Right lobe of liver (tissue), 6 donors: ENCODE measurements around the gene RPTOR. TPM values are rescaled to one million over a fixed set of nuclear protein-coding genes. Genes with fewer than 3 reads are reported as not detected.

Experiments used
- ATAC-seq, 4 donors: fragments of 200-7000 bp; cut with Tn5 transposase; one replicate each; pipeline ENCODE4 v1.9.1; 2020; ENCODE audit warnings: mild to moderate bottlenecking in 4 of 4, moderate library complexity in 4 of 4
- DNase-seq, 3 donors: peaks; one replicate each; pipeline ENCODE4 v3.0.0-alpha.2; 2020
- H3K27ac ChIP-seq, 3 donors: fragments of 200-600 bp; one replicate each; pipeline ENCODE4 v1.8.0; 2022
- H3K27me3 ChIP-seq, 2 donors: fragments of 200-600 bp; one replicate each; pipeline ENCODE4 v1.8.0; 2022
- H3K36me3 ChIP-seq, 4 donors: fragments of 200-600 bp; sonication (generic) in 1 of 4; one replicate each; pipeline versions ENCODE4 v1.5.1 to v1.8.0; 2017 to 2022; ENCODE audit warnings: control low read depth in 1 of 4
- H3K4me1 ChIP-seq, 4 donors: fragments of 200-600 bp; sonication (generic) in 1 of 4; one replicate each; pipeline versions ENCODE4 v1.5.1 to v1.8.0; 2017 to 2022; ENCODE audit warnings: control low read depth in 1 of 4
- H3K4me3 ChIP-seq, 3 donors: fragments of 200-600 bp; one replicate each; pipeline ENCODE4 v1.8.0; 2022
- H3K9me3 ChIP-seq, 4 donors: fragments of 200-600 bp; sonication (generic) in 1 of 4; one replicate each; pipeline versions ENCODE4 v1.5.1 to v1.8.0; 2017 to 2022; ENCODE audit warnings: control low read depth in 1 of 4
- POLR2A ChIP-seq: fragments of 450-650 bp; IDR thresholded peaks from one replicate; pipeline ENCODE4 v1.6.1; 2017; ENCODE audit warnings: antibody characterized with exemption, mild to moderate bottlenecking
- WGBS: methylation state at CpG from one replicate; pipeline ENCODE4 v1.1.6; 2018; ENCODE audit warnings: low coverage, low lambda C conversion rate; ENCODE audit not compliant: insufficient coverage; ENCODE audit errors: missing lambda C conversion rate; 5-methylcytosine and 5-hydroxymethylcytosine counted together
- intact Hi-C, 2 donors: fragments of 100-400 bp; cut with DNase I; formaldehyde crosslinking; loops; one replicate each; pipeline versions ENCODE4 v1.11.2 to v1.14.1; 2022
- total RNA-seq, 6 experiments: library from RNA; depleted of rRNA in 2 of 6; stranded (reverse); fragments of >200 nt in 2 of 6; fragmentation: NEBNext Ultra II Directional in 3 of 6; extraction: Animal tissue kit (Norgen Biotek cat#: 25700) in 3 of 6; gene quantifications; one replicate each; pipeline versions ENCODE4 v1.1.0 to v1.2.4, GENCODE V29; 2016 to 2023
- TF ChIP-seq, protein P1 (sequence below), 4 donors: fragments of 200-600 bp in 3 of 4; fragments of 450-650 bp in 1 of 4; IDR thresholded peaks; one replicate each; pipeline versions ENCODE4 v1.5.1 to v1.8.0; 2016 to 2022; ENCODE audit warnings: antibody characterized with exemption in 4 of 4, mild to moderate bottlenecking in 2 of 4
- donor health status: DM: no; HTN: yes; CAD: no.
- donor health status: DM: no; HTN: no; CAD: no.
- donor health status: DM: no; HTN: no; CAD: no.
- donor health status: DM: no; HTN: yes; CAD: no.
- donor health status: DM: no; HTN: yes; CAD: no.

The RPTOR gene
- total RNA-seq, 6 experiments from 2014 or later: 13.1 to 24.0 (median 15.5) TPM

GRCh38 chr17:80724775-80725266, 180.2 kb downstream of the RPTOR start:
- peaks cover 0 to 6% (median 0%) of the 10 kb centered on the region in 4 donors for H3K4me1 ChIP-seq
- H3K27ac ChIP-seq: no peak overlapping the region
- intact Hi-C loops: no loop called here
- no peak for ATAC-seq
- WGBS: 98% methylated on average over 6 of the region's 16 CpGs
- H3K27me3 ChIP-seq: no peaks in the 10 kb centered on the region
- no peaks in the 10 kb centered on the region for H3K36me3 ChIP-seq
- TF ChIP-seq POLR2A: no peak
- TF ChIP-seq, protein P1, sequence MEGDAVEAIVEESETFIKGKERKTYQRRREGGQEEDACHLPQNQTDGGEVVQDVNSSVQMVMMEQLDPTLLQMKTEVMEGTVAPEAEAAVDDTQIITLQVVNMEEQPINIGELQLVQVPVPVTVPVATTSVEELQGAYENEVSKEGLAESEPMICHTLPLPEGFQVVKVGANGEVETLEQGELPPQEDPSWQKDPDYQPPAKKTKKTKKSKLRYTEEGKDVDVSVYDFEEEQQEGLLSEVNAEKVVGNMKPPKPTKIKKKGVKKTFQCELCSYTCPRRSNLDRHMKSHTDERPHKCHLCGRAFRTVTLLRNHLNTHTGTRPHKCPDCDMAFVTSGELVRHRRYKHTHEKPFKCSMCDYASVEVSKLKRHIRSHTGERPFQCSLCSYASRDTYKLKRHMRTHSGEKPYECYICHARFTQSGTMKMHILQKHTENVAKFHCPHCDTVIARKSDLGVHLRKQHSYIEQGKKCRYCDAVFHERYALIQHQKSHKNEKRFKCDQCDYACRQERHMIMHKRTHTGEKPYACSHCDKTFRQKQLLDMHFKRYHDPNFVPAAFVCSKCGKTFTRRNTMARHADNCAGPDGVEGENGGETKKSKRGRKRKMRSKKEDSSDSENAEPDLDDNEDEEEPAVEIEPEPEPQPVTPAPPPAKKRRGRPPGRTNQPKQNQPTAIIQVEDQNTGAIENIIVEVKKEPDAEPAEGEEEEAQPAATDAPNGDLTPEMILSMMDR (IDR thresholded peaks at IDR 0.05): no peak
- no peak for DNase-seq
- no peaks in the 10 kb centered on the region for H3K9me3 ChIP-seq
- no peak overlapping the region for H3K4me3 ChIP-seq

GRCh38 chr17:80725517-80725916, 180.9 kb downstream of the RPTOR start:
- intact Hi-C loops: no loop called here
- DNase-seq (no peak), ATAC-seq (no peak)
- Histone ChIP-seq H3K27ac (no peak overlapping the region), H3K4me3 (no peak overlapping the region), H3K9me3 (no peaks in the 10 kb centered on the region), H3K27me3 (no peaks in the 10 kb centered on the region), H3K4me1 (peaks cover 0 to 6% (median 0%) of the 10 kb centered on the region in 4 donors), H3K36me3 (no peaks in the 10 kb centered on the region)
- TF ChIP-seq, protein P1 (IDR thresholded peaks at IDR 0.05): no peak
- TF ChIP-seq POLR2A: no peak
- no CpG with 5 or more reads among the region's 8 CpGs for WGBS

- ATAC-seq: no peak
- TF ChIP-seq, protein P1 (IDR thresholded peaks at IDR 0.05): no peak
- no peak for TF ChIP-seq POLR2A
- intact Hi-C loops: no loop called here
These were observed 182.1 kb downstream of the RPTOR start for GRCh38 chr17:80726558-80727408.

DNA sequence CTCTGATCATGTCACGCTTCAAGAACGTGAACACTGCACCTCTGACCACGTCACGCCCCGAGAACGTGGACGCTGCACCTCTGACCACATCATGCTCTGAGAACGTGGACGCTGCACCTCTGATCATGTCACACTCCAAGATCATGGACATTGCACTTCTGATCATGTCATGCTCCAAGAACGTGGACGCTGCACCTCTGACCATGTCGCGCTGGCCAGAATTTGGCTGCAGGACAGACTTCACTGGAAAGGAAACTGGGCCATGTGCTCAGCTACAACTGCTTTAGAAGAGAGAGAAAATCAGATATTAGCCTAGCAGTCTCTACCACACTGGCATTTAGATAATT, 182.7 kb downstream of the RPTOR start:
- Histone ChIP-seq H3K27ac (no peak overlapping the region), H3K36me3 (peaks cover 0 to 3% (median 0%) of the 10 kb centered on the region in 4 donors), H3K4me3 (no peak overlapping the region), H3K4me1 (peaks cover 0 to 6% (median 0%) of the 10 kb centered on the region in 4 donors), H3K9me3 (no peaks in the 10 kb centered on the region), H3K27me3 (no peaks in the 10 kb centered on the region)
- ATAC-seq (peak; percentile 71 to 90 (median 87)), DNase-seq (peak; percentile 76 to 84 (median 83))
- intact Hi-C loops: no loop called here
- 28% methylated on average over 4 of the region's 13 CpGs for WGBS
- TF ChIP-seq, protein P1 (IDR thresholded peaks at IDR 0.05): no peak

More at GRCh38 chr17:80726558-80727408, 182.1 kb downstream of the RPTOR start:
- no peaks in the 10 kb centered on the region for H3K27me3 ChIP-seq
- peaks cover 0 to 6% (median 0%) of the 10 kb centered on the region in 4 donors for H3K4me1 ChIP-seq
- H3K36me3 ChIP-seq: peaks cover 0 to 3% (median 0%) of the 10 kb centered on the region in 4 donors
- peak overlapping the region in 1 of 3 donors; percentile 25 for H3K27ac ChIP-seq
- no peak overlapping the region for H3K4me3 ChIP-seq
- DNase-seq: no peak
- H3K9me3 ChIP-seq: no peaks in the 10 kb centered on the region
- 76% methylated on average over 31 of the region's 42 CpGs for WGBS
